ENCODE measurements around the gene KCNC1.

Gene KCNC1

DNA sequence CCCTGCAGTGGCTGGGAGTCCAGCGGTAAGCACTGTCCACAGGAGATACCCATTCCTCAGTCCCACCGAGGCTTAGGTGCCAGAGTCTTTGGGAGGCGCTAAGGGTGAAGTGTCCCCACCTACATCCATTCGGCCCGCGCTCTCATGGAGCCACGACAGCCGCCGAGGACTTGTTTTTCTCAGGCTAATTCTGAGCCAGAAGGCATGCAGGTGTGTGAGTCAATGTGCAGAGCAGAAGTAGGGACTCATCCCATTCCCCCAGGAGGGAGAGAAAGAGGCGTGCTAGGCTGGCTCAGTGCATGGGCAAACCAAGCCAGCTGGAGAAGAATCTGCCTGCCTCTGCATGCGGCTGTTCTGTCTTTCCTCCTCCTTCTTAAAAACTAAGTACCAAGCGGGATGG, 46.6 kb downstream of the KCNC1 start:
- Histone ChIP-seq H3K4me2 (ENCODE audit: low read length) (no peak overlapping the region), H3K27ac (no peak overlapping the region), H3K9ac (no peak overlapping the region), H3K27me3 (ENCODE audit: control insufficient read depth, insufficient read depth, low read length) (no peaks in the 10 kb centered on the region), H3K4me1 (no peaks in the 10 kb centered on the region), H3K9me3 (ENCODE audit: control insufficient read depth, low read length) (no peaks in the 10 kb centered on the region), H3K36me3 (ENCODE audit: control insufficient read depth, insufficient read depth, low read length) (no peaks in the 10 kb centered on the region), H2AFZ (no peak overlapping the region), H3K4me3 (ENCODE audit: low read depth, low read length) (no peak overlapping the region), H3K79me2 (no peaks in the 10 kb centered on the region)
- TF ChIP-seq, protein P1, sequence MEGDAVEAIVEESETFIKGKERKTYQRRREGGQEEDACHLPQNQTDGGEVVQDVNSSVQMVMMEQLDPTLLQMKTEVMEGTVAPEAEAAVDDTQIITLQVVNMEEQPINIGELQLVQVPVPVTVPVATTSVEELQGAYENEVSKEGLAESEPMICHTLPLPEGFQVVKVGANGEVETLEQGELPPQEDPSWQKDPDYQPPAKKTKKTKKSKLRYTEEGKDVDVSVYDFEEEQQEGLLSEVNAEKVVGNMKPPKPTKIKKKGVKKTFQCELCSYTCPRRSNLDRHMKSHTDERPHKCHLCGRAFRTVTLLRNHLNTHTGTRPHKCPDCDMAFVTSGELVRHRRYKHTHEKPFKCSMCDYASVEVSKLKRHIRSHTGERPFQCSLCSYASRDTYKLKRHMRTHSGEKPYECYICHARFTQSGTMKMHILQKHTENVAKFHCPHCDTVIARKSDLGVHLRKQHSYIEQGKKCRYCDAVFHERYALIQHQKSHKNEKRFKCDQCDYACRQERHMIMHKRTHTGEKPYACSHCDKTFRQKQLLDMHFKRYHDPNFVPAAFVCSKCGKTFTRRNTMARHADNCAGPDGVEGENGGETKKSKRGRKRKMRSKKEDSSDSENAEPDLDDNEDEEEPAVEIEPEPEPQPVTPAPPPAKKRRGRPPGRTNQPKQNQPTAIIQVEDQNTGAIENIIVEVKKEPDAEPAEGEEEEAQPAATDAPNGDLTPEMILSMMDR (IDR thresholded peaks at IDR 0.05): no peak

DNA sequence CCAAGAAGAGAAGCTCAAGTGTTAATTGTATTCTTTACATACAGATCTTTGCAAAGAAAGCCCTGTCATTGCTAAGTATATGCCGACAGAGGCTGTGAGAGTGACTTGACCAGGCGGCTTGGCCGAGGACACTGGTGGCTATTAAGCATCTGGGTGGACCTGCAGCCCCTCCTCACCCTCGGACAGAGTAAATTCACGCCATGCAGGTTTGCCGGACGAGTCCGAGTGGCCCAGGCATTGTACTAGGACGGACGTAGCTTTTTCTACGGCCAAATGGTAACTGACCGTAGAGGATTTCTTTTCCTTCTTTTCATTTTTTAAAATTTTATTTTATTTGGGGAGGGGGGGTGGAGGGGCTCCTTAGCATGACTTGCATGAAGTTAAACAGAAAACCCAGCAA, 47.0 kb downstream of the KCNC1 start:
- Histone ChIP-seq H3K79me2 (no peaks in the 10 kb centered on the region), H3K4me1 (no peaks in the 10 kb centered on the region), H3K9me3 (ENCODE audit: control insufficient read depth, low read length) (no peaks in the 10 kb centered on the region), H2AFZ (no peak overlapping the region), H3K9ac (no peak overlapping the region), H3K4me3 (ENCODE audit: low read depth, low read length) (no peak overlapping the region), H3K27me3 (ENCODE audit: control insufficient read depth, insufficient read depth, low read length) (no peaks in the 10 kb centered on the region), H3K36me3 (ENCODE audit: control insufficient read depth, insufficient read depth, low read length) (no peaks in the 10 kb centered on the region), H3K4me2 (ENCODE audit: low read length) (no peak overlapping the region), H3K27ac (no peak overlapping the region)
- TF ChIP-seq, protein P1 (IDR thresholded peaks at IDR 0.05): no peak

DNA sequence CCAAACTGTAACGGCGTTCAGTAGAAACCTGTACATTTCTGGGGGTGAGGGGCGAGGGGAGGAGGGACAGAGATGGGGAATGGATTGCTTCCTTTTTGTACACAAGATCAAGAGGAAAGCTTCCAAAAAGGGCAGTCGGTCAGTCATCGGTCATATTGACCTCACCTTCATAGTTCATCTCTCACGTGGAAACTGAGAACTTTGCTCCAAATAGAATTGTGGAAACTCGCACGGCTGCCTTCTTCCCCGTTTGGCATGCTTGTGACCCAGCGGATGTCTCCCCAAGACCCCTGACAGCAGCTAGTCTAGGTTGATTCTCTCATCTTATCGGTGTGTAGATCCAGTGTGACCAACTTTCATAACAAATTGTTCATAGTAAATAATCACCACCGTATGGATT, 47.6 kb downstream of the KCNC1 start:
- H2AFZ ChIP-seq: no peak overlapping the region

DNA sequence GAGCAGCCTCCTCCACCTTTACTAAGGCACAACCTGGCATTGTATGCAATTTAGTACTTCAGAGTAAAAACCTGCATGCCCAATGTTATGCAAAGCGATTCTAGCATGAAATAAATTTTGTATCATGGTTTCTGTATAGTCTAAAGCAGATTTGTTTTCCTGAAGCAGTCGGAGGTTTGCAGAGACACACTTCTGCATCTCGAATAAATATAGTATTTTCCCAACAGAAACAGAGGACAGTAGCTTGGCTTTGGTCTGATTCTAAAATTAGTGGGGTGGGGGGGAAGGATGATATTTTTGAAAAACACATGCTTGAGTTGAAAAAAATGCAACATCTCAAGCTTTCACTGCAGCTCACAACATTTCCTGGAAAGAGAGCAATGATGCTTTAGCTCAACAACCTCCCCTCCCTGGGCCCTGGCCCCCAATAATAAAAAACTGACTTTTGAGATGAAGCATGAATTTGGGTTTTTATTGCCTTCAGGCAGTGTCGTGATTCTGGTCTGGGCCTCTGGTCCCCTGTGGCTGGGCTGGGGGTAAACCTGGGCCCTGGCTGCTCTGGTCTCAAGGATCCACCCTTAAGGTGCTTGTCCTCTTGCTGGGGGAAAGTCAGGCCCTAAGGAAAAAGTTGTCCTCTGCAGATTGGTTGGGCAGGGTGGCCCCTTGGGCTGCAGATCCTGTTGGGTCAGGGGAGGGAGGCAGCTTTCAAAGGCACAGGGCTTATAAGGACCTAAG, 48.2 kb downstream of the KCNC1 start:
- Histone ChIP-seq H2AFZ (no peak overlapping the region), H3K4me2 (ENCODE audit: low read length) (no peak overlapping the region), H3K36me3 (ENCODE audit: control insufficient read depth, insufficient read depth, low read length) (no peaks in the 10 kb centered on the region), H3K4me3 (ENCODE audit: low read depth, low read length) (no peak overlapping the region), H3K4me1 (no peaks in the 10 kb centered on the region), H3K9ac (no peak overlapping the region), H3K9me3 (ENCODE audit: control insufficient read depth, low read length) (no peaks in the 10 kb centered on the region), H3K79me2 (no peaks in the 10 kb centered on the region), H3K27ac (no peak overlapping the region), H3K27me3 (ENCODE audit: control insufficient read depth, insufficient read depth, low read length) (no peaks in the 10 kb centered on the region)
- TF ChIP-seq, protein P1 (IDR thresholded peaks at IDR 0.05): no peak

More for the DNA sequence above, 47.6 kb downstream of the KCNC1 start:
- Histone ChIP-seq H3K9ac (no peak overlapping the region), H3K27me3 (ENCODE audit: control insufficient read depth, insufficient read depth, low read length) (no peaks in the 10 kb centered on the region), H3K4me2 (ENCODE audit: low read length) (no peak overlapping the region), H3K79me2 (no peaks in the 10 kb centered on the region), H3K36me3 (ENCODE audit: control insufficient read depth, insufficient read depth, low read length) (no peaks in the 10 kb centered on the region), H3K4me1 (no peaks in the 10 kb centered on the region), H3K9me3 (ENCODE audit: control insufficient read depth, low read length) (no peaks in the 10 kb centered on the region), H3K4me3 (ENCODE audit: low read depth, low read length) (no peak overlapping the region), H3K27ac (no peak overlapping the region)
- TF ChIP-seq, protein P1 (IDR thresholded peaks at IDR 0.05): no peak

DNA sequence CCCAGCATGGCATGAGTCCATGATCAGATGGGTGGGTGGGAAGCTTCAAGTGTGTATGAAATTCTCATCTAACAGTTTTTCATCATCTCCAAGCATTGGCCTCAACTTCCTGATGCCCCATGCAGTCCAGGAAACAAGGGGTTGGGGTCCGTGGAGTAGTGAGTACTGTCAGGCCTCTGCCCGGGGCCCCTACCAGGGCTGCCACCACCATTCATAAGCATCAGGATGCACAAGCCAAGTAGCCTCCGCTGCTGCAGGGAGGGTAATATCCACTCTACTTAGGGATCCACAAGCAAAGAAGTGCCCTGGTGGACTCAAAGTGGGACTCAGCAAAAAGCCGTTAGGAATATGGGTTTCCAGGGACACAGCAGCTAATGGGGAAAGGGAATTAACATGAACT, 49.3 kb downstream of the KCNC1 start:
- H3K79me2 ChIP-seq: no peaks in the 10 kb centered on the region
- no peak overlapping the region for H3K27ac ChIP-seq
- no peaks in the 10 kb centered on the region for H3K9me3 ChIP-seq (ENCODE audit: control insufficient read depth, low read length)
- no peak overlapping the region for H3K4me2 ChIP-seq (ENCODE audit: low read length)
- H3K27me3 ChIP-seq (ENCODE audit: control insufficient read depth, insufficient read depth, low read length): no peaks in the 10 kb centered on the region
- H3K4me1 ChIP-seq: no peaks in the 10 kb centered on the region
- TF ChIP-seq, protein P1 (IDR thresholded peaks at IDR 0.05): no peak
- no peak overlapping the region for H2AFZ ChIP-seq
- no peak overlapping the region for H3K4me3 ChIP-seq (ENCODE audit: low read depth, low read length)
- H3K36me3 ChIP-seq (ENCODE audit: control insufficient read depth, insufficient read depth, low read length): no peaks in the 10 kb centered on the region
- no peak overlapping the region for H3K9ac ChIP-seq
